ENCODE results near the gene UBE2E2.

DNA sequence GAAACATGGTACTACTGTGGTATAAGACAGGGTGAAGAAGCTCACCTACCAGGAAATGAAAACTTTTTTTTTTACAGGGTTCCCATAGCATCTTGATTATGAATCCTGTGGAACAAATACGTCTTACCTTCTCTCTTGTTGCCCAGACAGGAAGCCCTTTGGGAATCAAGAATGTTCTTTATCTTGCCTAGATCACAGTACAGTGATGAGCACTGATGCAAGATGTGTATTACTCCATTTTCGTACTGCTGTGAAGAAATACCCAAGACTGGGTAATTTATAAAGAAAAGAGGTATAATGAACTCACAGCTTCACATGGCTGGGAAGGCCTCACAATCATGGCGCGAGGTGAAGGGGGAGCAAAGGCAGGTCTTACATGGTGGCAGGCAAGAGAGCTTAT lies 281.3 kb downstream of the UBE2E2 start:
- TF ChIP-seq REST (IDR thresholded peaks at IDR 0.05; ENCODE audit: insufficient read depth in 1 of 2, low read depth in 2 of 2, low read length in 2 of 2) (no peak), SIN3A (IDR thresholded peaks at IDR 0.05; ENCODE audit: borderline replicate concordance, insufficient read depth, low read length) (no peak), POLR2AphosphoS5 (IDR thresholded peaks at IDR 0.05; ENCODE audit: low read depth, low read length) (no peak), TAF1 (IDR thresholded peaks at IDR 0.05; ENCODE audit: borderline replicate concordance, insufficient read depth, low read length) (no peak), FOXP2 (optimal IDR thresholded peaks at IDR 0.05; ENCODE audit: borderline replicate concordance, extremely low read depth, extremely low read length, insufficient read depth) (no peak)
